GM19099 (cell line): ENCODE measurements around the gene MMP15.

Source experiments
- POLR2A ChIP-seq: IDR thresholded peaks from 3 replicates; pipeline ENCODE4 v1.6.1; 2011; ENCODE audit warnings: low read depth; ENCODE audit not compliant: insufficient read length; ENCODE audit errors: extremely low read depth

Gene MMP15

DNA sequence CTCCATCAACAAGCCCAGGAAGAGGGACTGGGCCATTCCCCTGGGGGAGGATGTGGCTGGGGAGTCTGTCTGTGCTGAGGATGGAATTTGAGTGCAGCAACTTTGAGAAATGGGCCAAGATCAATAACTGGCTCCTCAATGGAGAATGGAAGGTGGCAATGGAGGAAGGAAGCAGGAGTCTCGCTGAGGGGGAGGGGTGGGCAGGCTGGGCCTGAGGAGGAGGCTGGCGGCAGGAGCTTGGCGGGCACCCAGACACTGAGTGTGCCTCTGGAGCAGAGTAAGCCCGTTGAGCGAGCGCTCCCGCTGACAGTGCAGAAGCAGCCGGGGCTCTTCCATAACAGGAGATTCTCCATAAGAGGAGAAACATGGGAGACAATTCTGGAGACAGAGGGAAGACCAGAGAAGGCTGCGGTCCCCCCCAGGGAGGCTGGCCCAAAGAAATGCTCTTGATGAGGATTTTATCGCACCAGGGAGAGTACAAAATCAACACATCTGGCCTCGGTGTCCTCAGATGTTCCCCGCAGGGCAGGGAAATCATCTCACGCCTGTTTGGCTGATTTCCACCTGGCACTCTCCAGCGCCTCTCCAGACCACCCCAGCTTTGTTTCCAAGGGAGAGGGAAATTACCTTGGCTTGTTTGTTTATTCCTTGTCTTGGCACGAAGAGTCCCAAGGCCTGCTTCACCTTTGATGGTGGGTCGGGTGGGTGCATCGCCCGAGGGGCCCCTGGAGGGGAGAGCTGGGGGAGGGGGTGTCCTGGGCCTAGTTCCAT is 2.8 kb upstream of the MMP15 start:
- no peak for TF ChIP-seq POLR2A

DNA sequence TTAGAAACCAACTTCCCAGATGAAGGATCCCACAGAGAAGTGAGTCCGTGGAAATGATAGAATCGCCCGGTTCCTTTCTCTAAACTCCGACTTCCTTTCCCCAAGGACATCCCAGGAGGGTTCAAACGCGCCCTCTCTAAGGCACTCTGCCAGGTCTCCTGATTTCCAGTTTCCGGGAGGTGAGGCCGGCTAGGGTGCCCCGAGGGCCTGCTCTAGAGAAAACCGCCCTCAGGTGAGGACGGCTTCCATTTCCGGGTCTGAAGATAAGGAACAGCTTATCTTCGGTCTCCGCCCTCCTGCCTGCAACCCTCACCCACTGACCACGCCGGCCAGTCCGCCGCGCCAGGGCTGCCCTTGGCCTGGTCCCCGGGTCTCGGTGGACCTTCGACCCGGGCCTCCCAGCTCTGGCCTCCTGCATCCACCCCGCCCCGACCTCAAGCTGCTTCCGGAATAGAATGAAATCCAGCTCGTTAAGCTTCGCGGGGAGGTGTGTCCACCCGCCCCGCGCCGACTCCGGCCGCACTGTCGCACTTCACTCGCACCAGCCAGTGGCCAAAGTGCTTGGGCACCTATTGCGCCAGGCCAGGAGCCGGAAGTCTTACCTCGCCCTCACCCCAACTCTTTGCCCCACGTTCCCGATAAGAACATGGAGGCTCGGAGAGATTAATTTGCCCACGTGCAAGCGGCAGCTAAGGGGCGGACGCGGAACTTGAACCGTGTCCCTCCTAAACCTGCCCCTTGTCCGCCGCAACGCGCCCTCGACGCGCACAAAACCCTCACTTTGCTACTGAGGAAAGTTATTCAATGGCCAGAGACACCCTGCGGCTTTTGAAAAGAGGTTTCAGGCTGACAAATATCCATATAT is 836 bp upstream of the MMP15 start:
- TF ChIP-seq POLR2A: no peak

DNA sequence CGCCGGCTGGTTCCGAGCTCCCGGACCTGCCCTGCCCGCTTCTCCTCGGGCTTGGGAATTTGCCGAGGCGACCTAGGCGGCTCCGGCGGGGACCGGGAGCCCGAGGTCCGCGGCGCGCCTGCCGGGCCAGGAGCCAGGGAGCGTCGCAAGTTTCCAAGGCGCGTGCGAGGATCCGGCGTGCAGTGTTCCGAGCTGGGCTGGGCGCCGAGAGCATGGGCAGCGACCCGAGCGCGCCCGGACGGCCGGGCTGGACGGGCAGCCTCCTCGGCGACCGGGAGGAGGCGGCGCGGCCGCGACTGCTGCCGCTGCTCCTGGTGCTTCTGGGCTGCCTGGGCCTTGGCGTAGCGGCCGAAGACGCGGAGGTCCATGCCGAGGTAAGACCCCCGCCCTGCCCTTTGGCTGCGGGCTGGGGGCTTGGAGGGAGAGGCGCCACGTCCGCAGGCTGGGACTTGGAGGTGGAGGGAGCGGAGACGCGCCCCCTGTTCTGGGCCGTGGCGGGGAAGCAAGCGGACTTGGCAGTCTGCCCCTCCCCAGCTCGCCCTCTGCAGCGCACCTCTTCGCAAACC is 668 bp downstream of the MMP15 start:
- TF ChIP-seq POLR2A: no peak

DNA sequence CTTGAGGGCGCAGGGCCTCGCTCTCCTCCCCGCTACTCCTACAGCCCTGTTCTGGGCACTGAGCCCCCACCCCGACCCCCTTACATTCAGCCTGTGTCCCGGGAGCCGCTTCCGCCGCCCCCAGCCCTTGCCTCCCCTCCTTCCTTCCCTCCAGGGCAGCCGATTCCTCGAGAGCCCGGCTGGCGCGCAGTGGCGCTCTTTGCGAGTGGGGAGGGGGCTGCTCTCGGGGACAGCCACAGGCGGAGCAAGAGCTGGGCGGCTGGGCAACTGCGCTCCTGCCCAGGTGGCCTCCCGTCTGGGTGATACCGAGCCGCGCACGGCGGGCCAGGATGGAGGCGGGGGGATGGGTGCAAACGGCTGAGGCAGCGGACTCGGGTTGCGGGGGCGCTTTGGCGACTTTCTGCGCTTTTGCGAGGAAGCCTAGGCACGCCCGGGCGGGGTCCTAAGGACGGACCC is 1.2 kb downstream of the MMP15 start:
- TF ChIP-seq POLR2A: no peak

DNA sequence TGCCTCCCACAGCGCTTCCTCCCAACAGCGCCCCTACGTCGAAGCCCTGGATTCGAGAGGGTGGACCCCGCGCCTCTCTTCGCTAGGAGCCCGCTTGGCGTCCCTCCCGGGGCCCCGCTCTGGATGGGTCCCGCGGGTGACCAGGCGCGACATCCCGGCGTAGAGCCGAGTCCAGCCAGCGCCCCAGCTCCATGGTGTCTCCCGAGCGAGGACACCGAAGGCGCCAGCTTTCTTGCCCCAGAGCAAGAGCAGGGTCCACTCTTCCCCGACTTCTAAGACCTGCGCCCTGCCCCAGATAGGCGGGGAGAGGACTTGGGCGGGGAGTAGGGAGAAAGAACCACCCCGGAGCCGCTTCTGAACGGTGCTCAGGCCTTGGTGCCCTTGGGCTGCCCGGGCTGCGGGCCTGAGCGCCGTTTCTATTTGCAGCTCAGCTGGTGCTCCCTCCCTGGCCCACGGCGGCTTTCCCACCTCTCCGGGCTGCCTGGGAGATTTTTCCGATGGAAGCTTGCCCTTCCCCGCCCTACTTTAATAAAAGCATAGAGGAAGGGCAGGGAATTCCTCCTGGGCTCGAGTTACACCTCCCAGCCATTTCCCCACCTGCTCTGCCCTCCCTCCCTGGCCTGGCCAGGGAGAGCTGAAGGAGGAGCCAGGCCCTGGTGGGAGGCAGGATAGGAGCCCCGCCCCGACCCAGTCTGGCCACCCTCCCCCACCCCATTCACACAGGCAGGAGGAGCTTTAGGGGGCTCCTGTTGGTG is 1.8 kb downstream of the MMP15 start:
- TF ChIP-seq POLR2A: no peak

DNA sequence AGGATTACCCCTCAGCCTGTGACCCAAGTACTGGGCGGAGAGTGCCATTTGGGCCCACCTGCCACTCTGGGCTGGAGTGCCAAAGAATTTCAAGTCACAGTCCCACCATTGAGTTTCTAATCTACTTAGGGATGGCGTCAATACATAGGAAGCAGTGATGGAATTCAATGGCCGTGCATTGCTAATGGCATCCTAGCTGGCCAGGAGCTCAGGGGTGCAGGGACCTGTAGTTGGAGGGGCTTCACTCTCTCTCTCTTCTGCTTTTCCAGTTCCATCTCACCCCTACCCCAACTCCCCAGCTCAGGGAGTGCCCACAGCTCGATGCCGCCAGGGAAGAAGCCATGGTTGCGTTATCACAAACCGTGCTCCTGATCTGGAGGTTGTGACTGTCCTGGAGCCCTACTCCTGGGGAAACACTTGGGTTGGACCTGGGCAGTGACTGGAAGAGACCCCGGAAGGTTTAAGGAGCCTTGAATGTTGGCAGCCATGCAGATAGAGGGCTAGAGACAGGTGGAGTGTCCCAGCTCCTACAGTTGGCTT is 2.4 kb downstream of the MMP15 start:
- TF ChIP-seq POLR2A: no peak

DNA sequence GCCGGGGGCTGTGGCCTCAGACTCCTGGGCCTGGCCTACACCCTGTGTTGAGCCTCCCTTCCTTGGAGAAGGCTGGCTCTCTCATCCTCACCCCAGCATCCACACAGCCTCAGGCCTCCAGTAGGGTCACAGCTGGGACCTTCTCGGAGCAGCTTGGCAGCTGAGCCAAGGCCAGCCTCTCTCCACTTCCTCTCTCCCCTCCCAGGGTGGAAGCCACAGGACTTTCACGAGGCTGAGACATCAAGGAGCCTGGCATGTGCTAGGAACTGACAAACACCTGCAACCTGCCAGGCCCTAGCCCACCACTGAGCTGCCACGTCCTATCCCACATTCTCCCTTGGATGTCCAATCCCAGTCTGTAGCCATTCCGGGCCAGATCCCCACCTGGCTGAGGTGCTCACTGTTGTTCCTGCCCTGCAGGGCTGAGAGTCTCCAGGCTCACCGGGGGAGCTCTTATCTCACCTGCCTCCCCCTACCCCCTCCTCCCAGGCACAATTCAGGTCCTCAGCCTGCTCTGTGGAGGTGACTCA is 3.1 kb downstream of the MMP15 start:
- no peak for TF ChIP-seq POLR2A

DNA sequence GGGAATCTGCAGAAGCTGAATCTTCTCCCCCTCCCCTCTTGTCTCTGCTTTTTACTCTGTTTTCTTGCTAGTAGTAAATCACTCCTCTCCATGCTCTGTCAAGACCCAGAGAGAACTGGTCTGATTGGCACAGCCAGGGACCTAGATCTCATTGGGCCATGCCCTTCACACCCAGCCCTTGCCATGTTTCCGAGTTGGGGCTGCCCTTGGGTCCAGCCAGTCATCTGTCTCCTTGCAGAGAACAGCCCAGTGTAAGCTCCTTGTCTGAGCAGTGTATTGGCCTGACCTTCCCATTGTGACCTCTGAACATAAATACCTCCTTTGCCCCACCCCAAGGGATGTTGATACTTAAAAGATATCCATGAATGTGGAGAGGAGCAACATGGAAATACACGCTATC is 3.9 kb downstream of the MMP15 start:
- no peak for TF ChIP-seq POLR2A

DNA sequence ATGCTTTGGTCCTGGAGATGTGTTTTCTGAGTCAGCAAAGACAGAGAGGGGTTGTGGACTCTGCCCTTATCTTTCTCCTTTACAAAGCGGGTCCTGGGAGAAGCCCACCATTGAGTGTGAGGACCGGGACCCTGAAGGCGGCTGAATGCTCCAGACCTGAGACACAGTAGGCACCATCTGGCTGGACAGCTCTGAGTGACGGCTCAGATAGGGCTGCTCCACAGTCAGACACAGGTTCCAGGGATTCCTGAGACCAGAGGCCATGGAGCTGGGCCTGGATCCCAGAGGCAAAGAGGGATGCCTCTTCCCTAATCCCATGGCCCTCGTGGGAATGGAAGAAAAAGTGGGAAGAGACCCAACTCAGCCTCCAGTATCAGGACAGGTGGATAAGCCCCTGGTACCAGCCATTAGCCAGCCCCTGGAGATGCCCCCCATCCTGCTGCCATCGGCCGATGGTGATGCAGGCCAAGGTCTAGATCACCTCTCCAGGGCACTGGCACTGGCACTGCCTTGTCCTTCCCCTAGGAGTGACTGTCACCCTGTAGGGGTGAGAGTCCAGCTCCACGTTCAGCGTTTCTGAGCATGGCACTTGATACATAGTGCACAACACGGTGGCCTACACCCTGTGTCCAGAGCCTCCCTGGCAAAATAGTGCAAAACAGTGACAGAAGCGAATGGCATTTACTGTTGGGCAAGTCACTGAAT is 4.7 kb downstream of the MMP15 start:
- no peak for TF ChIP-seq POLR2A

DNA sequence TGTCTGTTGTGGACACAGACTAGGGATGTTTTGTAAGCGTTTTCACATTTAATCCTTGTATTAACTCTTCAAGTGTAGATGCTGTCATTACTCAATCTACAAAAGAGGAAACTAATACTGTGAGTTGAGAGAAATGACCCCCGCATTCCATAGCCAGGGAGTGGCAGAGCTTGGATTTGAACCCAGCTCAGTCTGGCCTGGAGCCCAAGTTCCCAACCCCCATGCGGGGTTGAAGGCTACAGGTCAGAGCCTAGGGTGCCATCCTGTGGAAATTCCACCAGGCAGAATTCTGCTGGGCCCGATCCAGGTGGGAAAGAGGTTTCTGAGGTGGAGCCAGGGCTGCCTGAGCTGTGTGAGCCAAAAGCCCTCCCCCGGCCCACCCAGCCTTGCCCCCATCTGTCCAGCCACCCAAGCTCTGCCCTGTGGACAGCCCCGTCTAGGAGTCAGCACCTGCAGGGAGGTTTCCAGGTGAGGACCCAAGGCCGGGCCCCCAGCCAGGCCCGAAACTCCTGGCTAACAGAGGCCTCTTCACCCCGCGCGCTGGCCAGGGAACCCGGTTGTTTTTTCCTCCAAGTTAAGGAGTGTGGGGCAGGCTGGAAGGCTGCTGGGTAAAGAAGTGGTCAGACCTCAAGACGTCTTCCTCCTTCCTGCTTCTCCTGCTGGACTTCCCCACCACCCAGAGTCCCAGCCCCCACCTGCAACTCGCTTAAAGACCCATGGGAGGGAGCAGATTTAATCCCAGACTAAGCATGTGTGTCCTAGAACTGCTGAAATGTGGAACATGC is 5.7 kb downstream of the MMP15 start:
- no peak for TF ChIP-seq POLR2A

DNA sequence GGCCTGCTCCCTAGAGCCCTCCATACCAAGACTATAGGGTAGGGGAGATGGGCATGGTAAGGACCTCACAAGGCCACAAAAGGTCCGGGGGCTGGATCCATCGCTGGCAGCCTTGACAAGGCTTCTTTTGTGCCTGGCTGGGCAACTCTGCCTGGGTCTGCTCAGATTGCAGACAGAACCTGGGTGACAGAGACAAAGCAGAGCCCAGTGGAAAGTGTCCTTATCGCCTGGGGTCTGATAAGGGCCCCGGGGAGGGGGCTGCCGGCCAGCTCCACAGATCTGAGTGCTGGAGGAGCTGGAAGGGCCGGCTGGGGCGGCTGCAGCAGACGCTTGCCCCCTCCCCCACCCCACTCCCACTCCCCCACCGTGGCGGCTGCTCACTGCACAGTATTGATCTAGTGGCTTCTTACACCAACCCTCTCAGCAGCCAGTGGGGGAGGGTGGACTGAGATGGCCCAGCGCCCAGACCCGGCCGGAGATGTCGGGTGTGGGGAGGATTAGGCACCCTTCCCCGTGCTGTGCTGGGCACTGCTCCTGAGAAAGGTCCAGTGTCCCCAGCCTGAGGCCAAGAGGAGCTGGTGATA is 7.2 kb downstream of the MMP15 start:
- no peak for TF ChIP-seq POLR2A

DNA sequence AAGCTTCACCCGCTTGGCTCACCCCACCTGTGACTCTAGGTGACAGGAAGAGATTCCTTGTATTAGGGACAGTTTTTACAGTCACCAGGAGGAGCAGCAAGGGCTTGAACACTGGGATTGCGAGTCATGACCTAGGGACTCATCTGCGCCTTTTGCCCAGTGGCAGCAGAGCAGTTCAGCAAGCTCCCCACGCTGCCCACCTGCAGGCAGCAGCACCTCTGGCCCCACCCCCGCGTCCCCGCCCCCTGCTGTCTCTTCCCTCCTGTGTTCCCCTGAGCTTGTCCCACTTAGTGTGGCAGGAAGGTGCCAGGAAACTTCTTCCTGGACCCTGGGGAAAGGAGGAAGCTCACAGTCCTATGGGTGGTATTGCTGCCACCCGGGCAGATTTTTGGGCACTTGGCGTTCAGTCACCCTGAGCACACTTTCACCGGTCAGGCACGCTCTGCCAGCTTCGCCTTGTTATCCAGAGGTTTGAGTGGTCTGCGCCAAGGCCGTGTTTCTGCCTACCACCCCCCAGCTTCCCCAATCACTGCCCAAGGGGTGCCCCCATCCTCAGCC is 8.7 kb downstream of the MMP15 start:
- no peak for TF ChIP-seq POLR2A
